VCaP (cell line): ENCODE data around the gene KLHL28.
A peak's percentile ranks its signal among the peaks of the same experiment; 100 is the strongest.
"Not testable (repeated sequence)": the region's sequence is repeated elsewhere in the genome, so short reads cannot be mapped to it uniquely, and the experiment has no call there.

Experiments used
- H3K27ac ChIP-seq: fragments of 450-650 bp; 2 replicates; pipeline ENCODE4 v1.5.1; 2017
- CTCF ChIP-seq: fragments of 450-650 bp; conservative IDR thresholded peaks from 2 replicates; pipeline ENCODE4 v1.5.1; 2017; ENCODE audit warnings: mild to moderate bottlenecking, moderate library complexity

KLHL28 gene

GRCh38 chr14:44896275-44897040, 65.3 kb downstream of the KLHL28 start:
- TF ChIP-seq CTCF: no peak
- H3K27ac ChIP-seq: peak overlapping the region; percentile 88

GRCh38 chr14:44895716-44896115, 66.0 kb downstream of the KLHL28 start:
- no peak overlapping the region for H3K27ac ChIP-seq
- no peak for TF ChIP-seq CTCF

GRCh38 chr14:44893535-44893934, 68.2 kb downstream of the KLHL28 start:
- no peak for TF ChIP-seq CTCF
- H3K27ac ChIP-seq: no peak overlapping the region

GRCh38 chr14:44891726-44892372, 69.9 kb downstream of the KLHL28 start:
- not testable (repeated sequence) for H3K27ac ChIP-seq

GRCh38 chr14:44889595-44890471, 71.9 kb downstream of the KLHL28 start:
- H3K27ac ChIP-seq: no peak overlapping the region
- no peak for TF ChIP-seq CTCF

- TF ChIP-seq CTCF: no peak
- H3K27ac ChIP-seq: no peak overlapping the region
These were observed 74.2 kb downstream of the KLHL28 start for GRCh38 chr14:44887596-44887955.

- no peak for TF ChIP-seq CTCF
- H3K27ac ChIP-seq: no peak overlapping the region
These were observed 74.7 kb downstream of the KLHL28 start for GRCh38 chr14:44886860-44887595.
